HEK293 (cell line): ENCODE data around the gene KRTAP10-11.

Experiments
- CTCF ChIA-PET: fragments of 350-600 bp; formaldehyde crosslinking; extraction: SDS; loops from one replicate; lab custom pipeline; 2021; ENCODE audit warnings: antibody characterized with exemption; lab: Yijun Ruan, JAX
- POLR2A ChIA-PET: fragments of 300-600 bp; formaldehyde crosslinking; extraction: SDS; loops from one replicate; lab custom pipeline; 2020; ENCODE audit warnings: antibody characterized with exemption, inconsistent platforms; lab: Yijun Ruan, JAX
- H3K27ac ChIP-seq: fragments of 200-500 bp; sonication (Bioruptor generic); 2 replicates; pipeline ENCODE4 v1.5.1; 2014; ENCODE audit warnings: low read depth, low read length, control low read depth, inconsistent platforms; ENCODE audit errors: extremely low read depth
- H3K36me3 ChIP-seq, 2 experiments: fragments of 200-500 bp in 1 of 2; sonication (Bioruptor generic) in 1 of 2; 1 replicate in 1 of 2; 2 replicates in 1 of 2; pipeline ENCODE4 v1.5.1; 2014 to 2017; ENCODE audit warnings: inconsistent platforms in 2 of 2, low read length in 2 of 2; ENCODE audit not compliant: control insufficient read depth in 2 of 2, insufficient read depth in 1 of 2
- H3K4me1 ChIP-seq: fragments of 200-500 bp; sonication (Bioruptor generic); 2 replicates; pipeline ENCODE4 v1.5.1; 2014; ENCODE audit warnings: mild to moderate bottlenecking, low read length, inconsistent platforms; ENCODE audit not compliant: control insufficient read depth, insufficient read depth
- H3K4me3 ChIP-seq: 2 replicates; pipeline ENCODE4 v1.5.1; 2011; ENCODE audit warnings: low read depth, mild to moderate bottlenecking, control low read depth, low read length, moderate library complexity
- H3K9me3 ChIP-seq: fragments of 200-500 bp; sonication (Bioruptor generic); 2 replicates; pipeline ENCODE4 v1.5.1; 2014; ENCODE audit warnings: low read depth, low read length, inconsistent platforms; ENCODE audit not compliant: control insufficient read depth, insufficient read depth
- BCL11A ChIP-seq: fragments of 450-650 bp; formaldehyde crosslinking; IDR thresholded peaks from 2 replicates; pipeline ENCODE4 v1.5.1; 2016; ENCODE audit warnings: low read depth, missing biosample characterization, missing genetic modification characterization
- MZF1 ChIP-seq: fragments of 450-650 bp; formaldehyde crosslinking; IDR thresholded peaks from 2 replicates; pipeline ENCODE4 v1.5.1; 2017; ENCODE audit warnings: missing biosample characterization, missing genetic modification characterization, borderline replicate concordance
- WT1 ChIP-seq: fragments of 450-650 bp; formaldehyde crosslinking; IDR thresholded peaks from 2 replicates; pipeline ENCODE4 v1.5.1; 2016; ENCODE audit warnings: missing biosample characterization, missing genetic modification characterization
- ZBTB17 ChIP-seq: fragments of 450-650 bp; formaldehyde crosslinking; IDR thresholded peaks from 2 replicates; pipeline ENCODE4 v1.5.1; 2016; ENCODE audit warnings: missing biosample characterization, missing genetic modification characterization
- ZBTB7A ChIP-seq: fragments of 450-650 bp; formaldehyde crosslinking; IDR thresholded peaks from 2 replicates; pipeline ENCODE4 v1.5.1; 2016; ENCODE audit warnings: low read depth, missing biosample characterization, missing genetic modification characterization
- ZFP69B ChIP-seq: fragments of 450-650 bp; formaldehyde crosslinking; IDR thresholded peaks from 2 replicates; pipeline ENCODE4 v1.5.1; 2016; ENCODE audit warnings: missing biosample characterization, missing genetic modification characterization
- ZNF2 ChIP-seq: fragments of 450-650 bp; formaldehyde crosslinking; IDR thresholded peaks from 2 replicates; pipeline ENCODE4 v1.5.1; 2016; ENCODE audit warnings: missing biosample characterization, missing genetic modification characterization
- ZNF561 ChIP-seq: fragments of 450-650 bp; IDR thresholded peaks from 2 replicates; pipeline ENCODE4 v1.5.1; 2018; ENCODE audit warnings: missing biosample characterization, missing genetic modification characterization, borderline replicate concordance
- ZNF654 ChIP-seq: fragments of 450-650 bp; formaldehyde crosslinking; IDR thresholded peaks from 2 replicates; pipeline ENCODE4 v1.5.1; 2016; ENCODE audit warnings: low read depth, missing biosample characterization, missing genetic modification characterization
- ZNF664 ChIP-seq: fragments of 450-650 bp; formaldehyde crosslinking; IDR thresholded peaks from 2 replicates; pipeline ENCODE4 v1.5.1; 2016; ENCODE audit warnings: missing biosample characterization, missing genetic modification characterization
- ZNF76 ChIP-seq: fragments of 450-650 bp; formaldehyde crosslinking; IDR thresholded peaks from 2 replicates; pipeline ENCODE4; 2016; ENCODE audit warnings: low read depth, missing biosample characterization, missing genetic modification characterization, borderline replicate concordance
- TF ChIP-seq, protein P1 (sequence below): fragments of 450-650 bp; formaldehyde crosslinking; IDR thresholded peaks from 2 replicates; pipeline ENCODE4 v1.5.1; 2016; ENCODE audit warnings: missing biosample characterization, missing genetic modification characterization, borderline replicate concordance
- TF ChIP-seq, protein P2 (sequence below): fragments of 450-650 bp; IDR thresholded peaks from 2 replicates; pipeline ENCODE4 v1.5.1; 2018; ENCODE audit warnings: missing biosample characterization, mild to moderate bottlenecking, missing genetic modification characterization
- TF ChIP-seq, protein P3 (sequence below): fragments of 450-650 bp; formaldehyde crosslinking; IDR thresholded peaks from 2 replicates; pipeline ENCODE4 v1.5.1; 2017; ENCODE audit warnings: missing biosample characterization, mild to moderate bottlenecking, missing genetic modification characterization, moderate library complexity
- TF ChIP-seq, protein P4 (sequence below): fragments of 450-650 bp; formaldehyde crosslinking; IDR thresholded peaks from 2 replicates; pipeline ENCODE4 v1.5.1; 2016; ENCODE audit warnings: missing biosample characterization, missing genetic modification characterization
- TF ChIP-seq, protein P5 (sequence below): fragments of 450-650 bp; formaldehyde crosslinking; IDR thresholded peaks from 2 replicates; pipeline ENCODE4 v1.5.1; 2016; ENCODE audit warnings: missing biosample characterization, missing genetic modification characterization, borderline replicate concordance
- TF ChIP-seq, protein P6 (sequence below): fragments of 450-650 bp; formaldehyde crosslinking; conservative IDR thresholded peaks from 2 replicates; pipeline ENCODE4 v1.5.1; 2016; ENCODE audit warnings: low read depth, missing biosample characterization, missing genetic modification characterization

Gene KRTAP10-11

DNA sequence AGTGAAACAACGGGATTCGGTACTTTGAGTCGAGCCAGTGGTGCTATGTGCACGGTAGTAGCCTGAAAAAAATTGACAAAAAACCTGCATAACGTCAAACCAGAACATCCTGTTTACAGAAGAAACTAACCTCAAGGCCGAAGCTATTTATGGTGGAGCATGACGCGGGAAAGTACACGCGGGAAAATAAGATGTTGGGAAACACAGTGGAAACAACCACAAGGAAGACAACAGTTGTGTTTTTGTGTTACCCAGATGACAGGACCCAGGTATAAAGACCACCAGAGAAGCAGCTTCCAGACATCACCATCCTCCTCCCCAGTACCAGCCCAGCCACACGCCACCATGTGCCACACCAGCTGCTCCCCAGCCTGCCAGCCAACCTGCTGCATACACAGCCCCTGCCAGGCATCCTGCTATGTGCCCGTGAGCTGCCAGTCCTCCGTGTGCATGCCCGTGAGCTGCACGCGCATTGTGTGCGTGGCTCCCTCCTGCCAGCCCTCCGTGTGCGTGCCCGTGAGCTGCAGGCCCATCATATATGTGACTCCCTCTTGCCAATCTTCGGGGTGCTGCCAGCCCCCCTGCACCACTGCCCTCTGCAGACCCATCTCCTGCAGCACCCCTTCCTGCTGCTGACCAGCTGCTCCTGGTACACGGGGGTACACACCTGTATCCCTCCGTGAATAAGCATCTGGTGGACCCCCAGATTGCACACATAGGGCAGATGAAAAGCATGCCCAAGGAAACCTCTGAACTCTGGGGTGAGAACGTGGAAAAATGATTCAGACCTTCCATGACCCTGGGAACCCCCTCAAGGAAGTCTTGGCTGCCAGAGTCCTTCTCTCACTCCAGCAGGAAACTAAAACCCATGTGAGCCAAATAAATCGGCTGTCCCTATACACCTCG is 11.7 kb downstream of the KRTAP10-11 start, which contains the start of gene KRTAP12-3 (continued):
- TF ChIP-seq, protein P1, sequence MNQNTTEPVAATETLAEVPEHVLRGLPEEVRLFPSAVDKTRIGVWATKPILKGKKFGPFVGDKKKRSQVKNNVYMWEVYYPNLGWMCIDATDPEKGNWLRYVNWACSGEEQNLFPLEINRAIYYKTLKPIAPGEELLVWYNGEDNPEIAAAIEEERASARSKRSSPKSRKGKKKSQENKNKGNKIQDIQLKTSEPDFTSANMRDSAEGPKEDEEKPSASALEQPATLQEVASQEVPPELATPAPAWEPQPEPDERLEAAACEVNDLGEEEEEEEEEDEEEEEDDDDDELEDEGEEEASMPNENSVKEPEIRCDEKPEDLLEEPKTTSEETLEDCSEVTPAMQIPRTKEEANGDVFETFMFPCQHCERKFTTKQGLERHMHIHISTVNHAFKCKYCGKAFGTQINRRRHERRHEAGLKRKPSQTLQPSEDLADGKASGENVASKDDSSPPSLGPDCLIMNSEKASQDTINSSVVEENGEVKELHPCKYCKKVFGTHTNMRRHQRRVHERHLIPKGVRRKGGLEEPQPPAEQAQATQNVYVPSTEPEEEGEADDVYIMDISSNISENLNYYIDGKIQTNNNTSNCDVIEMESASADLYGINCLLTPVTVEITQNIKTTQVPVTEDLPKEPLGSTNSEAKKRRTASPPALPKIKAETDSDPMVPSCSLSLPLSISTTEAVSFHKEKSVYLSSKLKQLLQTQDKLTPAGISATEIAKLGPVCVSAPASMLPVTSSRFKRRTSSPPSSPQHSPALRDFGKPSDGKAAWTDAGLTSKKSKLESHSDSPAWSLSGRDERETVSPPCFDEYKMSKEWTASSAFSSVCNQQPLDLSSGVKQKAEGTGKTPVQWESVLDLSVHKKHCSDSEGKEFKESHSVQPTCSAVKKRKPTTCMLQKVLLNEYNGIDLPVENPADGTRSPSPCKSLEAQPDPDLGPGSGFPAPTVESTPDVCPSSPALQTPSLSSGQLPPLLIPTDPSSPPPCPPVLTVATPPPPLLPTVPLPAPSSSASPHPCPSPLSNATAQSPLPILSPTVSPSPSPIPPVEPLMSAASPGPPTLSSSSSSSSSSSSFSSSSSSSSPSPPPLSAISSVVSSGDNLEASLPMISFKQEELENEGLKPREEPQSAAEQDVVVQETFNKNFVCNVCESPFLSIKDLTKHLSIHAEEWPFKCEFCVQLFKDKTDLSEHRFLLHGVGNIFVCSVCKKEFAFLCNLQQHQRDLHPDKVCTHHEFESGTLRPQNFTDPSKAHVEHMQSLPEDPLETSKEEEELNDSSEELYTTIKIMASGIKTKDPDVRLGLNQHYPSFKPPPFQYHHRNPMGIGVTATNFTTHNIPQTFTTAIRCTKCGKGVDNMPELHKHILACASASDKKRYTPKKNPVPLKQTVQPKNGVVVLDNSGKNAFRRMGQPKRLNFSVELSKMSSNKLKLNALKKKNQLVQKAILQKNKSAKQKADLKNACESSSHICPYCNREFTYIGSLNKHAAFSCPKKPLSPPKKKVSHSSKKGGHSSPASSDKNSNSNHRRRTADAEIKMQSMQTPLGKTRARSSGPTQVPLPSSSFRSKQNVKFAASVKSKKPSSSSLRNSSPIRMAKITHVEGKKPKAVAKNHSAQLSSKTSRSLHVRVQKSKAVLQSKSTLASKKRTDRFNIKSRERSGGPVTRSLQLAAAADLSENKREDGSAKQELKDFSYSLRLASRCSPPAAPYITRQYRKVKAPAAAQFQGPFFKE = no peak
- no peak for TF ChIP-seq ZBTB17 (tag by site-specific recombination)

DNA sequence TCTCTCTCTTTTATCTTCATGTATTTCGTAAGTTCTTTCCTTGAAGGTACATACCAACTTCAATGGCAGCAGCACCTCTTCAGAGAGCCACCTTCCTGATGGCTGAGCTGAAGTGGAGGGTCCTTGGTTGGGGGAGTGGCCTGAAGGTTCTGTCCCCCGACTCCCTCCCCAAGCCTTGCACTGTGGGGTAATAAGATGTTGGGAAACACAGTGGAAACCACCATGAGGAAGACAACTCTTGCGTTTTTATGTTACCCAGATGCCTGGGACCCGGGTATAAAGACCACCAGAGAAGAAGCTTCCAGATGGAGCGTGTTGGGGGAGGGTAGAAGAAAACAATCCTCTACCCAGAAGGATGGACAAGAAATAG is 12.3 kb downstream of the KRTAP10-11 start:
- Histone ChIP-seq H3K36me3 (no peaks in the 10 kb centered on the region), H3K9me3 (no peaks in the 10 kb centered on the region), H3K4me3 (no peak overlapping the region), H3K4me1 (no peaks in the 10 kb centered on the region), H3K27ac (no peak overlapping the region)
- ChIA-PET CTCF (no interaction called here), POLR2A (no interaction called here)
- TF ChIP-seq, protein P2, sequence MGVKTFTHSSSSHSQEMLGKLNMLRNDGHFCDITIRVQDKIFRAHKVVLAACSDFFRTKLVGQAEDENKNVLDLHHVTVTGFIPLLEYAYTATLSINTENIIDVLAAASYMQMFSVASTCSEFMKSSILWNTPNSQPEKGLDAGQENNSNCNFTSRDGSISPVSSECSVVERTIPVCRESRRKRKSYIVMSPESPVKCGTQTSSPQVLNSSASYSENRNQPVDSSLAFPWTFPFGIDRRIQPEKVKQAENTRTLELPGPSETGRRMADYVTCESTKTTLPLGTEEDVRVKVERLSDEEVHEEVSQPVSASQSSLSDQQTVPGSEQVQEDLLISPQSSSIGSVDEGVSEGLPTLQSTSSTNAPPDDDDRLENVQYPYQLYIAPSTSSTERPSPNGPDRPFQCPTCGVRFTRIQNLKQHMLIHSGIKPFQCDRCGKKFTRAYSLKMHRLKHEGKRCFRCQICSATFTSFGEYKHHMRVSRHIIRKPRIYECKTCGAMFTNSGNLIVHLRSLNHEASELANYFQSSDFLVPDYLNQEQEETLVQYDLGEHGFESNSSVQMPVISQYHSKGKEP (tag by site-specific recombination) = no peak
- TF ChIP-seq ZNF654 (no peak), ZNF2 (no peak), ZBTB7A (tag by site-specific recombination) (no peak), WT1 (tag by site-specific recombination) (no peak), BCL11A (no peak), ZFP69B (tag by site-specific recombination) (no peak), ZNF664 (tag by site-specific recombination) (no peak), ZNF76 (tag by site-specific recombination) (no peak), MZF1 (tag by site-specific recombination) (no peak), ZNF561 (no peak)
- TF ChIP-seq, protein P3, sequence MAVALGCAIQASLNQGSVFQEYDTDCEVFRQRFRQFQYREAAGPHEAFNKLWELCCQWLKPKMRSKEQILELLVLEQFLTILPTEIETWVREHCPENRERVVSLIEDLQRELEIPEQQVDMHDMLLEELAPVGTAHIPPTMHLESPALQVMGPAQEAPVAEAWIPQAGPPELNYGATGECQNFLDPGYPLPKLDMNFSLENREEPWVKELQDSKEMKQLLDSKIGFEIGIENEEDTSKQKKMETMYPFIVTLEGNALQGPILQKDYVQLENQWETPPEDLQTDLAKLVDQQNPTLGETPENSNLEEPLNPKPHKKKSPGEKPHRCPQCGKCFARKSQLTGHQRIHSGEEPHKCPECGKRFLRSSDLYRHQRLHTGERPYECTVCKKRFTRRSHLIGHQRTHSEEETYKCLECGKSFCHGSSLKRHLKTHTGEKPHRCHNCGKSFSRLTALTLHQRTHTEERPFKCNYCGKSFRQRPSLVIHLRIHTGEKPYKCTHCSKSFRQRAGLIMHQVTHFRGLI (tag by site-specific recombination) = no peak
- TF ChIP-seq, protein P4, sequence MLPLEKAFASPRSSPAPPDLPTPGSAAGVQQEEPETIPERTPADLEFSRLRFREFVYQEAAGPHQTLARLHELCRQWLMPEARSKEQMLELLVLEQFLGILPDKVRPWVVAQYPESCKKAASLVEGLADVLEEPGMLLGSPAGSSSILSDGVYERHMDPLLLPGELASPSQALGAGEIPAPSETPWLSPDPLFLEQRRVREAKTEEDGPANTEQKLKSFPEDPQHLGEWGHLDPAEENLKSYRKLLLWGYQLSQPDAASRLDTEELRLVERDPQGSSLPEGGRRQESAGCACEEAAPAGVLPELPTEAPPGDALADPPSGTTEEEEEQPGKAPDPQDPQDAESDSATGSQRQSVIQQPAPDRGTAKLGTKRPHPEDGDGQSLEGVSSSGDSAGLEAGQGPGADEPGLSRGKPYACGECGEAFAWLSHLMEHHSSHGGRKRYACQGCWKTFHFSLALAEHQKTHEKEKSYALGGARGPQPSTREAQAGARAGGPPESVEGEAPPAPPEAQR (tag by site-specific recombination) = no peak
- TF ChIP-seq, protein P5, sequence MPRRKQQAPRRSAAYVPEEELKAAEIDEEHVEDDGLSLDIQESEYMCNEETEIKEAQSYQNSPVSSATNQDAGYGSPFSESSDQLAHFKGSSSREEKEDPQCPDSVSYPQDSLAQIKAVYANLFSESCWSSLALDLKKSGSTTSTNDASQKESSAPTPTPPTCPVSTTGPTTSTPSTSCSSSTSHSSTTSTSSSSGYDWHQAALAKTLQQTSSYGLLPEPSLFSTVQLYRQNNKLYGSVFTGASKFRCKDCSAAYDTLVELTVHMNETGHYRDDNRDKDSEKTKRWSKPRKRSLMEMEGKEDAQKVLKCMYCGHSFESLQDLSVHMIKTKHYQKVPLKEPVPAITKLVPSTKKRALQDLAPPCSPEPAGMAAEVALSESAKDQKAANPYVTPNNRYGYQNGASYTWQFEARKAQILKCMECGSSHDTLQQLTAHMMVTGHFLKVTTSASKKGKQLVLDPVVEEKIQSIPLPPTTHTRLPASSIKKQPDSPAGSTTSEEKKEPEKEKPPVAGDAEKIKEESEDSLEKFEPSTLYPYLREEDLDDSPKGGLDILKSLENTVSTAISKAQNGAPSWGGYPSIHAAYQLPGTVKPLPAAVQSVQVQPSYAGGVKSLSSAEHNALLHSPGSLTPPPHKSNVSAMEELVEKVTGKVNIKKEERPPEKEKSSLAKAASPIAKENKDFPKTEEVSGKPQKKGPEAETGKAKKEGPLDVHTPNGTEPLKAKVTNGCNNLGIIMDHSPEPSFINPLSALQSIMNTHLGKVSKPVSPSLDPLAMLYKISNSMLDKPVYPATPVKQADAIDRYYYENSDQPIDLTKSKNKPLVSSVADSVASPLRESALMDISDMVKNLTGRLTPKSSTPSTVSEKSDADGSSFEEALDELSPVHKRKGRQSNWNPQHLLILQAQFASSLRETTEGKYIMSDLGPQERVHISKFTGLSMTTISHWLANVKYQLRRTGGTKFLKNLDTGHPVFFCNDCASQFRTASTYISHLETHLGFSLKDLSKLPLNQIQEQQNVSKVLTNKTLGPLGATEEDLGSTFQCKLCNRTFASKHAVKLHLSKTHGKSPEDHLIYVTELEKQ (tag by site-specific recombination) = no peak
- TF ChIP-seq, protein P6, sequence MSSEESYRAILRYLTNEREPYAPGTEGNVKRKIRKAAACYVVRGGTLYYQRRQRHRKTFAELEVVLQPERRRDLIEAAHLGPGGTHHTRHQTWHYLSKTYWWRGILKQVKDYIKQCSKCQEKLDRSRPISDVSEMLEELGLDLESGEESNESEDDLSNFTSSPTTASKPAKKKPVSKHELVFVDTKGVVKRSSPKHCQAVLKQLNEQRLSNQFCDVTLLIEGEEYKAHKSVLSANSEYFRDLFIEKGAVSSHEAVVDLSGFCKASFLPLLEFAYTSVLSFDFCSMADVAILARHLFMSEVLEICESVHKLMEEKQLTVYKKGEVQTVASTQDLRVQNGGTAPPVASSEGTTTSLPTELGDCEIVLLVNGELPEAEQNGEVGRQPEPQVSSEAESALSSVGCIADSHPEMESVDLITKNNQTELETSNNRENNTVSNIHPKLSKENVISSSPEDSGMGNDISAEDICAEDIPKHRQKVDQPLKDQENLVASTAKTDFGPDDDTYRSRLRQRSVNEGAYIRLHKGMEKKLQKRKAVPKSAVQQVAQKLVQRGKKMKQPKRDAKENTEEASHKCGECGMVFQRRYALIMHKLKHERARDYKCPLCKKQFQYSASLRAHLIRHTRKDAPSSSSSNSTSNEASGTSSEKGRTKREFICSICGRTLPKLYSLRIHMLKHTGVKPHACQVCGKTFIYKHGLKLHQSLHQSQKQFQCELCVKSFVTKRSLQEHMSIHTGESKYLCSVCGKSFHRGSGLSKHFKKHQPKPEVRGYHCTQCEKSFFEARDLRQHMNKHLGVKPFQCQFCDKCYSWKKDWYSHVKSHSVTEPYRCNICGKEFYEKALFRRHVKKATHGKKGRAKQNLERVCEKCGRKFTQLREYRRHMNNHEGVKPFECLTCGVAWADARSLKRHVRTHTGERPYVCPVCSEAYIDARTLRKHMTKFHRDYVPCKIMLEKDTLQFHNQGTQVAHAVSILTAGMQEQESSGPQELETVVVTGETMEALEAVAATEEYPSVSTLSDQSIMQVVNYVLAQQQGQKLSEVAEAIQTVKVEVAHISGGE (tag by site-specific recombination) = no peak
